CD4-positive, alpha-beta T cell treated with Interleukin-15 for 4 hours (primary cell): ENCODE measurements around the gene SERGEF.

Experiments used
- DNase-seq: peaks from one replicate; pipeline ENCODE4 v3.0.0-alpha.2; 2020; ENCODE audit warnings: low spot score

The SERGEF gene

DNA sequence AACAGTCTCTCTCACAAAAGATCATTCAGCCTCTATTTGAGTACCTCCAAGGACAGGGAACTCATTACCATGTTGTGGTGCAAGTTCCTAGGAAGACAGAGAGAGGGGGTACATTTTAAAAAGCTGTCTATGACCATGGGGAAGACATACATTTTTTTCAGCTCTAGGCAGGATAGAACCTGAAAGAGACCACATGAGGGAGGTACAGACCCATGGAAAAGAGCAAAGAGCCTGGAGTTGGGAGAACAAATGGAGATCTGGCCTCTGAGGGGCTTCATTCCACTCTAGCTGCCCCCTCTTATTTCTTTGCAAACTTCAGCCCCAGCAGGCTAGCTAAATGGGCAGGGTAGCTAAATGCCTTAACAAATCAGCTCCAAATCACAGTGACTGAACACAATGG, 241.9 kb downstream of the SERGEF start:
- no peak for DNase-seq

DNA sequence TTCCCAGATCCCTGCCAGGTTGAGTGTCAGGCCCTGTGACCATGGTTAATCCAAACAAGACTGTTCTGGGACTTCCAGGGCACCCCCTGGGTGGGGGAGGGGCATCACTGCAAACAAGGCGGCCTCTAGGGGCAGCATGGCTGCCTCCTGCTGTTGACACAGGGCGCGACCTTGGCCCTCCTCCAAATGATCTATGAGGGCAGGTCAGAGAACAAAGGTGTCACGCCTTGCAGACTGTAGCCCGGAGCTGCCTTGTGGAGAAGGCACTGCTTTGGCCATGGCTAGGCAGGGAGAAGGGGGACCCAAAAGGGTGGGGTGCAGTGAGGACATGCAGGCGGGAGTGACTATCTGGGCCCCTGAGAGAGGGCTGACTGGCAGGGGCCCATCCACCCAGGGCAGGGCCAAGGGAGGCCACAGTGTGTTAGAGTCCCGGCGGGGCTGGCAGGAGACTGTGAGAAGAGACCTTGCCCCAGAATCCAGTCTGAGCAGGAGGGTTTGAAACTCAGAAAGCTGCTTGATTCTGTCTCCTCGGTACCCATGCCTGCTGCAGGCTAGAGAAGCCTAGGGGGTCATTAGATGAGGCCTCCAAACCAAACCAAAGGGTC, 242.7 kb downstream of the SERGEF start:
- DNase-seq = no peak

DNA sequence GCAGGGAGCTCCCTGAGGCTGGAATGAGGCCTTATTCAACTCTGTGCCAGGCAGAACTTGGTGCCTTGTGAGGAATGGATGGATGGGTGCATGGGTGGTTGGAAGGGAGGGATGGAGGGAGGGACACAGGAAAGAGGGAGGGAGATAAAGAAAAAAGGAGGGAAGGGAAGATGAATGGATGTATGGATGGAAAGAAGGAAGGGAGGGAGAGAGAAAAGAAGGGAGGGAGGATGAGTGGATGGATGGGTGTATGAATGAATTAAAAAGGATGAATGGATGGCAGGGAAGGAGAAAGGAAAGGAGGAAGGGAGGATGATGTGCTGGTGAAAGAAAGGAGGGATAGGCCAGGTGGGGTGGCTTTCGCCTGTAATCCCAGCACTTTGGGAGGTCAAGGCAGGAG, 243.6 kb downstream of the SERGEF start:
- no peak for DNase-seq

DNA sequence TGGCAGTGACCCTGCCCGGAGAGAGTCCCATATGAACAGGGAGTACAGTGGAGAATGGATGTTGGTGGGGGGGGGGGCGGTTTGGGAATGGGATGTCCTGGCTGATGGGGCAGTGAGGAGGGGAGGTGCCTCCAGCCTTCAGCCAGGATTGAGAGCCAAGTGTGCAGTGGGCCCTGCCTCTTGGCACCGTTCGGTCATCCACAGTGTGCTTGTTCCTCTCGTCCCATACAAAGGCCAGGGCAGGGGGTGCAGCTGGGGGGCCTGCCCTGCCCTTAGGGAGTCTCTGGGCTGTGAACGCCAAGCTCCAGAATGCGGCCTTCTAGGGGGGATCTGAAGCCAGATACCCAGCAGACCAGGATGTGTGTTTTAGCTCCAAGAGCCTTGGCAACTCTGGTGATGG, 244.3 kb downstream of the SERGEF start:
- no peak for DNase-seq

DNA sequence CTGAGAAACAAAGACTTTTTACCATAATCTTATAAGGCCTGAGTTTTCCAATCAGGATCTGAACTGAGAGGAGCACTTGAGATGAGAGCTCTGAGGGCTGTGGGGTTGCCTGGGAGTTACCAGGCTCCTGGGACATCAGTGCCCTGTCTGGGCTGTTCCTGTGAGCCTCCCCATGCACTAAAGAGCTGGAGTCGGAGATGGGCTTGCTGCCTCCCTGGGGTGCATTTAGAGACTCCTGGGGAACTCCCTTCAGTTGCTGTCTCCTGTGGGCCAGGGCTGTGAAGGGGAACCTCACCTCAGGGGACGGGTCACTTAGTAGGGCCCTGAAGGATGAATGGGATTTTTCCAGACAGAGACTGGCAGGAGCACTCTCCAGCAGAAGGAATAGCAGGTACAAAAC, 244.9 kb downstream of the SERGEF start:
- no peak for DNase-seq

DNA sequence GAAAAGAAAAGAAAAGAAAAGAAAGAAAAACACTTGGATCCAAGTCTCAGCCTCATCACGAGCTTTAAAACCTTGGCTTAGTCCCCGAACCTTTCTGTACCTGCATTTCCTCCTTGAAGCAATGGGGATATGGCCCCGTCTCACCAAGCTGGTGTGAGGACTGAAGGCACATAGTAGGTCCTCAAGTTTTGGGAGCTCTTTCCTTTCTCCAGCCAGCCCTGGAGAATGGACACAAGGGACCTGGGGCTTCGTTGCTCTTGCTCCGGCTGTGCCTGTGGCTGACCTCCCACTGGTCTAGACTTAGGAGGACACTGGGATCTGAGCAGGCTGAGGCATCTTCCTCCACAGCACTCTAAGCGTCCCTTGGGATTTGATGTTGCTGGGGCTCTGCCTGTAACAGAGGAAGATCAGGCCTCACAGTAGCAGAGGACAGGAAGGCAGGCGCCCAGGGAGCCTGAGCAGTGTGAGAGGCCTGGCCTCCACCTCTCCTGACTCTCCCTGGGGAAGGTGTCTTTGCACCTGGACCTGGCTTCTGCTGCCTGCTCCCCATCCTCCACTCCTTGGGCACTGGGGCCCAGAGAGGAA, 245.5 kb downstream of the SERGEF start:
- DNase-seq = no peak

DNA sequence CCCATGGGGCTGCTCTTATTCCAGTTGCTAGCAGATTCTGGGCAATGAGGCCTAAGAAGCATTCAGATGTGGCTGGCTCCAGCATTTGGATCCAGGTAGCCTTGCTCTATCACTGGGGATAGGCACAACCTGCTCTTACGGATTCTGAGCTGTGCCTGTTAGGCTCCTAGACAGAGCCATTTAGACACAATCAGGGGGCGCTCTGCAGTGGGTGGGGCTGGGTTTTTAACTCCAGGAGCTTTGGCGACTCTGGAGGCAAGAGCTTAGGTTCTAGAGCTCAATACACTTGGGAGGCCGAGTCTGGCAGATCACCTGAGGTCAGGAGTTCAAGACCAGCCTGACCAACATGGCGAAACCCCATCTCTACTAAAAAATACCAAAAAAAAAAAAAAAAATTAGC, 246.3 kb downstream of the SERGEF start:
- DNase-seq = no peak

DNA sequence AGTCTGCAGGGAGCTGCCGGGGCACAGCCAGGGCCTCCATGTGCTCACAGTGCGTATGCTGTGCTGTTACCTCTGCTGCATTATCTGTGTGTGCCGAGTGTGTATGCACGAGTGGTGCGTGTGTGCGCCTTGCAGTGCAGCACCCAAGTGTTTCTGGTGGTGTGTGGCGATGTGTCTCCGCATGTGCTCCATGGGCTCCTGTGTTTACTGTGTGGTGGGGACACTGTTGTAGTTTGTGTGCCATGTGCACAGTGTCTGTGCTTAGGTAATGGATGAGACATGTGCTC, 246.8 kb downstream of the SERGEF start:
- no peak for DNase-seq

DNA sequence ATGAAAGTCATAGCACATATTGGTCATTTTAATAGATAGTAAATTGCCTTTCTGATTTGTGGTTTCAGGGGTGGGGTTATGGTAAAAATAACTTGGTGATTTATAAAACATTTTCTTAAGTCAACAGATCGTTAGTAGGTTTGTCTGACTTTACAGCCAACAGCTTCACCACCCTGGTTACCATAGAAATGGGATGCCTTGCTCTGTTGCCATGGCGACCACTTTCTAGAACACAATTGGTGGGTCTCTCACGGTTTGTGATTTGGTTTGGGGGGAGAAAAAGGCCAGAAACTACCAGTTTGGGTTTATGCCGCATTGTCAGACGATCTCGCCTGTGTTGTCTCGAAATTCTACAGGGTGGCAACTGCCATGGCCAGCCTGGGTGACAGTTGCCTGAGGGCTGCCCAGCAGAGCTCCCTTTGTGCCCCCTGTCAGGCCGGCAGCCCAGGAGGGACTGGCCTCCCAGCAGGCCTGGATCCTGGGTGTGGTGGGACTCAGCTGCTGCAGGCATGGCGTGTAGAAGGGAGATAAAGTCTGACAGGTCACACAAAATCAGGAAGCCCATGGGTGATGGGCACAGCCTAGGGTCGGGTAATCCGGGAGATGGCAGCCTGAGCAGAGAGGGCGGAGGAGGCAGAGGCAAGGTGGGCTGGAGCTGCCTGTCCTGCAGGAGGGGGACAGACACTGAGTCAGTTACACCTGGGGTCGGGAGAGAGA, 247.3 kb downstream of the SERGEF start:
- DNase-seq = no peak

DNA sequence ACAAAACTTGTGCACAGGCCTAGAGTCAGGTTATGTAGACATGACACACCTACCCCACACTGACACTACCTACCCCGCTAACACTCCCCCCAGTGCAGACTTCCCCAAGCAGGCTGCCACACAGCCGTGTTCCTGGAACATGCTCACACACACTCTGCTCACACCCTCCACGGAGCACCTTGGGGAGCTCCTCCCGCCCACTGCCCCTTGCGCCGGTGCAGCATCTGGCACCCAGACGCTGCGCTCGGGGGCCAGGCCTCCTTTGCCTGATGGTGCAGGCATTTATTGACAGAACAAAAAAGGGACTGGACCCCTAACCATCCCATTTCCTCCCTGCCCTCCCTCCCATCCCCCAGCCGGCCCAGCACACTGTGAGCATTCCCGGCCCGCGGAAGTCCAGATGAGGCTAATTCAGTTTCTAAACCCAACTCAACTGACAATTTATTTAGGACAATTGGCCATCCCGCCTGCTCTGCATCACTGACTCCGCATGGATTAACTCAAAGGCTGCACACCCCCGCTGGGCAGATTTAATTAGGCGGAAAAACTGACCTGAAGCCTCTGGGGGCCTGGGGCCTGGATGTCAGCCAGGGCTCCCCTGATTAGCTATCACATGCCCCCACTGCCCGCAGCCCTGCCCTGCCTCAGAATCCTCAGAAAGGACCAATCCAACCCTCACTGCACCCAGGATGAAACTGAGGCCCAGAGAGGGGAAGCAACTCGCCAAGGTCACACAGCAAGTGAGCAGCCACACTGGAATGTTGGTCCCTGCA, 248.2 kb downstream of the SERGEF start:
- DNase-seq = no peak

DNA sequence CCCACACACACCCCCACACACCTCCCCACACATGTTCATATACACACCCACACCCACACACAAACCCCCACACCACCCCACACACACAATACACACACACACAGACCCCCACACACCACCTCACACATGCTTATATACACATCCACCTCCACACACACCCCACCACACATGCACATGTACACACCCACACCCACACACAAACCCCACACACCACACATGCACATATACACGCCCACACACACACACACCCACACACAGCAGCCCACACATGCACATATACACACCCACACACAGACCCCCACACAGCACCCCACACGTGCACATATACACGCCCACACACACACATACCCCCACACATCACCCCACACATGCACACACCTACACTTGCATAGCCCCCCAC, 249.1 kb downstream of the SERGEF start:
- DNase-seq = no peak

DNA sequence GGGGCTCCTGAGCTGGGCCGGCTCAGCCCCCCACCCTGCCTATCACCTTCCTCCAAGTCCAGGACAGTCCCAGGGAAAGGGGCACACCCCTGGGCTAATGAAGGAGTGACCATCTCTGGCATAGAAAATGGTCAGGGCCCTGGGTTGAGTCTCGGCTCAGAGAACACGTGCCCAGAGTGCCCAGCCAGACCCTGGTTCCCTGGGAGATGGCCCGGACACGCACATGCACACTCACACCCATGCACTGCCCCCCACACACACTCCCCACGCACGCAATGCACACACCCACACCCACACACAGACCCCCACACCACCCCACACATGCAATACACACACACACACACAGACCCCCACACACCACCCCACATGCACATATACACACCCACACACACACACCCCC, 249.6 kb downstream of the SERGEF start:
- DNase-seq = no peak

DNA sequence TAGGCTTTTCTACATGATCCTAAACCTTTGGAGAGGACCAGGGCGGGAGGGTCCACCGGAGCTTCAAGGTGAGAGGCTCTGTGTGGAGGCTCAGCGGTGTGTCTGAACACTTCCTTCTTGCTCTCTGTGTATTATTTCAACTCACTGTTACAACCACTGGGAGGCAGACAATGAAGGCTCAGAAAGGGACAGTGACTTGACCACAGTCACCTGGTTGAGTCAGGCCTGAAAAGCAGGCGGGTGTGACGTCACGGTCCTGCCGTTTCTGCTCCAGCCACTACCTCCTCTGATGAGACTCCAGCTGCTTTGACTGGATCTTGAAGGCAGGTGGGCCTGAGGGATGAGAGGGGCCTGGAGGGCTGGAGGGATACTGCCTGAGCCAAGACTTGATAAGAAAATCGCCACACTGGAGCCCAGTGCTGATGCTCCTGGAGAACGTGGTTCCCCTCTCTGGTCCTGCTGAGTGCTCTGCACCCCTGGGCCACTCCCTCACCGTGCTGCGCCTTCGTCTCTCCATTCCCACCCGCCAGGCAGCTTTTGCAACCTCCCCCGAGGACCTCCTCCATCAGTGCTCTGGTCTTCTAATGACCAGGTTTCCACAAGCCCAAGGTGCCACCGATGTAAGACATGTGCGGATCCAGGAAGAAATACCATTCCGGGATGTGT, 250.4 kb downstream of the SERGEF start:
- no peak for DNase-seq

DNA sequence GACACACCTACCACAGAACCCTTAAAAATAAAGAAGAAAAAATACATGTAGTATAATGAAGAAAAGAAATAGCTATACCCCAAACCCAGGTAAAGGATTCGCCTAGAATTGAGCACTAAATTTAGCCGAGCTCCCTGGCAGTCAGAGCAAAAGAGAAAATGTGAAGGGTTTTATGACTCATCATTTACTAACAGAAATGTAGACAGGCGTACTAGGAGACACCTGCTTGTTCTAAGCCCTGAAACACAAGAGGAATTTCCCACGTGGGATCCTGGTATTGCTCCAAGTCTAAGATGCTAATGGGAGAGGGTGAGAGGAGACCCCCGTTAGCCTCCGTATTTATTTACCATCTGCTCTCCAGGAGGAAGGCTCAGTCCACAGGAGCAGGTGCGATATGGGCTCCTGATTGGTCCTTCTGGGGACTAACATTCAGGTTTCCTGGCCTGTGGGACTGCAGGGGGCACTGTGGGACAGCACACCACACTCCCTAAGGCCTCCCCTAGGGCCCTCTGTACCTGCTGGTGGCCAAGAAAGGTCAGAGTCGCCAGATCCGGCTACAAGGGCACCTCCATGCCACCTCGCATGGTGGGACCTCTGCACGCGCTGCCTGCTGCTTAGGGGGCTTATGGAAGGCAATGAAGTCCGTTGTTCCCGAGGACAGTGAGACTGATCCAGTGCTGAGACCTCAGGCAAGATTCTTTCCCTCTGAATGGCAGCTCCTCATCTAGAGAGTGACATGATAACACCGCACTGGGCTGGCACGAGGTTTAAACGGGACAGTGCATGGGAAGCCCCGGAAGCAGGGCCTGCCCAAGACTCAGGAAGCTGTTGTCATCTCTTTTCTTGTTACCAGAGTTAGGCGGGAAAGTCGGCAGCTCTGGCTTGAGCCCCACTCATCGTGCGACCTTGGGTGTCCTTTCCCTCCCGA, 252.5 kb downstream of the SERGEF start:
- DNase-seq = no peak

DNA sequence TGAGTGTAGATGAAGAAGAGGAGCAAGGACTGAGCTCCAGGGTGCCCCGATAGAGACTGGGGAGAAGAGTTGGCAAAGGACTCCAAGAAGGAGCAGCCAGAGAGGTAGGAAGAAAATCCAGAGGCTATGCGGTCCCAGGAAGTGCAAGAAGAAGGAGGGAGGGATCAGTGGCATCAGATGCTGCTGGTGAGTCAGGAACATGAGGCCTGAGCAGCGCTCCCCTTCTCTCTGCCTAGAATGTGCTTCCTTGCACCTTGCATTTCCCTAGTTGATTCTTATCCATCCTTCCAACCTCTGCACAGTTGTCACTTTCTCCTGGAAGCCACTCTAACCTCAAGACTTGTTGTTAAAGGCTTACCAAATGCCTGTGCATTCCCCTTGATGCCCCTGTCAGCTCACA, 257.0 kb downstream of the SERGEF start:
- DNase-seq = no peak

DNA sequence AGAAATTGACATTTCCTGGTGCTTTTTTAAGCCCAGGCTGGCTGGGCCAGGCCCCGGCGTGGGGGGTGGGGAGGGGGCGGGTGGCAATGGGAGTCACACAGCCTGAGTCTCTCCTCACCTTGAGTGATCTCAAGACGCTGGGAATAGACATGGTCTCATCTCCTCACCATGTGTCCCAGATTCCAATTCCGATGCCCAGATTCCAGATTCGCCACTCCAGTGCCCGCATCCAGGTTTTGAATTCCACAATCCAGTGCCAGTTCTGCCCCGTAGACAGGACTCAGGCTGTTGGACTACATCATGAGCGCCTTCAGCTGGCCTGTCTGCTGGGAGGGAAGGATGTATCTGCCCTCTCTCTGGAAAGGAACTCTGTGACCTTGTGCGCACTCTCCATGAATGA, 259.2 kb downstream of the SERGEF start:
- DNase-seq = no peak

DNA sequence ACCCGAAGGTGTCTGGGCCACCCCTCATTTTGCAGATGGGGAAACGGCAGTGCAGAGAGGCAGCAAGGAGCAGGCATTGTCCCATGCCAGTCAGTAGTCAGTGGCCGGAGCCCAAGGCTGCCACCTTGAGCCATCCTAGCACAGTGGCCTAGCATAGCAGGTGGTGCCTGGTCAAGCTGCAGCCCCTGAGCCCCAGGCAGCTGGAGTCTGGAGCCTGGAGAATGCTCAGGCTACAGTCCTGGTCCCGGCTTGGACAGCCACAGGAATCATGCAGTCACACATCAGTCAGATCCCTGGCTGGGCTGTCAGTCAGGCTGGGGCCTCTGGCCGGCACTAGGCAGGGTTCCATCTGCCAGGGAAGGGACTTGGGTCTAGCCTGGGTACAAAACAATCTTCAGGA, 259.7 kb downstream of the SERGEF start:
- no peak for DNase-seq

DNA sequence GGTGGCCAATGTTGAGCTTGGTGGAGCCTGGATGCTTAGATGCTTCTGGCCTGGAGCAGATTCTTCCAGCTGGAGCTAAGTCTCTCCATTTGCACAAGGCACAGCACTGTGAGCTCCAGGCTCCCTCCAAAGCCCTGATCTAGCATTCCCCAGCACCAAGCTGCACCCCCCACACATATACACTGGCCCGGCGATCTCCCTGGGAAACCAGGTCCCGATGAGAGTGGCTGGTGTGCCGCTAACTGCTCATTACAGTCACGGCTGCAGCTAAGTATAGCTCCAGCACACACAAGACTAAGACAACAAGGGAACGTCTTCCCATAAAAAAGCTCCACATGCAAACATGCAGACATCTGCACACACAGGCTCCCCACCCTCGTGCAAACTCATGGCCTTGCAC, 260.7 kb downstream of the SERGEF start:
- DNase-seq = no peak

DNA sequence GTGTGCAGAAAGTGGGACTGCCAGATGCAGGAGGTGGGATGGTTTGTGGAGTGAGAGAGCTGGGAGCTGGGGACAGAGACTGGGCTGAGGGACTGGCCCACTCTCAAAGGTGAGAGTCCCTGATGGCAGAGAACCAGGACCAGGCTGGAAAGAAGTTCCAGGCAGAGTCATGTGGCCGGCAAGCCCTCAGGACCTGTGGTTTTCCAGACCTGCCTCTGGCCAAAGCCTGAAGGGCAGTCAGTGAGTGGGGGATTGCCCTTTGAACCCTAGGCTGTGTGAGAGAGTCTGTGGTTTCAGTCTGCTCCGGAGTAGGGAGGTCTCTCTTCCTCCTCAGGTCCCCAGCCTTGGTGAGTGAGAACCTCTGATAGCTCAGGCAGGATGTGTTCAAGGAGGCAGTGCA, 261.3 kb downstream of the SERGEF start:
- DNase-seq = no peak

DNA sequence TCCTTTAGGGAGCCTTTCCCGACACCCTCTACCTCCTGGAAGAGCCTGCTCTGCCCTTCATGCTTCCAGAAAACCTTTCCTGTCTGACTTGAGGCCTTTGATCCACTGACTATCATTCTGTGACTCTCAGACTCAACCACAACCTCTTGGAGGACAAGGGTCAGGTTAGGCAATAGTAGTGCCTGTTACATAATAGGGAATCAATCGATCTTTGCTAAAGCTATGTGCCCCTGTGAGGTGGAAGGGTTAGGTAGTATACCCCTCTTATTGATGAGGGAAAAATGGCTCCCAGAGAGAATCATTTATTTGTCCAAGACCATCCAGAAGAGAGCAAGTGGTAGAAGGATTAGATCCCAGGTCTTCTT, 262.1 kb downstream of the SERGEF start:
- DNase-seq = no peak

DNA sequence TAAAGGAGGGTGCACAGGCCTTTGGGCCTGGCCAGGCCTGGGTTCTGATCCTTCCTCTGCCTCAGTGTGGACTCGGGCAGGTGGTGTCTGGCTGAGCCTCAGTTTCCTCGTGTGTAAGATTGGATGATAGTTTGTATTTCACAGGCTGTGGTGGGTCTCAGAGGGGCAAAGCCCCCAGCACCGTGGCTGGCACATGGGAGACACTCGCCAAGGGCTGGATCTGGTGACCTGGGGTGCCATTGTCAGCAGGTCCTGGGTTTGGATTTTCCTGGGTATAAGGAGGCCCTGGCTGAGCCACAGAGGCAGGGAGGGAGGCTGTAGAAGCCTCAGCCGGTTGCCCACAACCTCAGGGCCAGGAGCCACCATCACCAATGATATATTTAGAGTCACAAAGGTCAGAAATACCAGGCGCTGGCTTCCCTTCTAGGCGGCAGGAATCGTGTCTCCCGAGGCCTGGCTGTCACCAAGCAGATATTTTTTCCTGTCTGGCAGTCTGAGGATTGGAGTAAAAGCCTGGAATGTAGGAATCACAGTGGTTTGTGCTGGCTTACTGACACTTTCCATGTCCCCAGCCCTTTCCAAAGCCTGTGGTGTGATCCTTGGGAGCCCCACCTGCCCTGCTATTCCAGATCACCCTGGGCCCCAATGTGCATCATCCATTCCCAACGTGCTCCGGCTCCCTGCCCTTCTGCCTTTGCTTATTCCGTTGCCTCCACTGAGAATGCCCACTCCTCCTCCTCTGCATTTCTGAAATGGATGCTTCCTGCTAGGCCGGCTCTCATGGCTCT, 262.6 kb downstream of the SERGEF start:
- no peak for DNase-seq
